Esophagus (tissue), 2 donors: ENCODE data around the gene SLC22A23. TPM values are rescaled to one million over a fixed set of nuclear protein-coding genes. Genes with fewer than 3 reads are reported as not detected.

ENCODE experiments used
- H3K27ac ChIP-seq, 2 donors: one replicate each; pipeline ENCODE4 v1.5.1; 2013; ENCODE audit warnings: low read depth in 2 of 2, mild to moderate bottlenecking in 2 of 2, inconsistent platforms in 1 of 2, low read length in 1 of 2, moderate library complexity in 1 of 2
- H3K27me3 ChIP-seq, 2 donors: one replicate each; pipeline ENCODE4 v1.6.1; 2013; ENCODE audit warnings: low read length in 2 of 2, control low read depth in 1 of 2, mild to moderate bottlenecking in 1 of 2; ENCODE audit not compliant: insufficient read depth in 2 of 2, control insufficient read depth in 1 of 2
- H3K36me3 ChIP-seq, 2 donors: one replicate each; pipeline ENCODE4 v1.6.1; 2013; ENCODE audit warnings: low read length in 1 of 2; ENCODE audit not compliant: control insufficient read depth in 2 of 2, insufficient read depth in 2 of 2
- H3K4me1 ChIP-seq, 2 donors: one replicate each; pipeline ENCODE4 v1.6.1; 2013; ENCODE audit warnings: low read length in 1 of 2; ENCODE audit not compliant: control insufficient read depth in 2 of 2, insufficient read depth in 2 of 2
- H3K4me3 ChIP-seq, 2 donors: one replicate each; pipeline ENCODE4 v1.5.1; 2013; ENCODE audit warnings: low read length in 2 of 2, mild to moderate bottlenecking in 2 of 2, low read depth in 1 of 2, moderate library complexity in 1 of 2
- H3K9me3 ChIP-seq, 2 donors: one replicate each; pipeline ENCODE4 v1.6.1; 2013; ENCODE audit warnings: mild to moderate bottlenecking in 2 of 2, low read depth in 1 of 2, low read length in 1 of 2, moderate library complexity in 1 of 2; ENCODE audit not compliant: control insufficient read depth in 2 of 2, insufficient read depth in 1 of 2
- WGBS, 2 donors: extraction: QIAGEN DNeasy Blood & Tissue Kit; methylation state at CpG; one replicate each; pipeline ENCODE4 v1.1.7; 2013; 5-methylcytosine and 5-hydroxymethylcytosine counted together
- polyA plus RNA-seq, 2 donors: library from polyadenylated mRNA; stranded (reverse); fragments of 200-250 nt; gene quantifications; one replicate each; pipeline ENCODE4 v1.2.3, GENCODE V29; 2013
- donor health status: healthy with polysubstance abuse.
- donor health status: Bipolar disorder and iron deficiency.

The SLC22A23 gene
- polyA plus RNA-seq, 2 donors = 12.5 to 15.4 TPM

DNA sequence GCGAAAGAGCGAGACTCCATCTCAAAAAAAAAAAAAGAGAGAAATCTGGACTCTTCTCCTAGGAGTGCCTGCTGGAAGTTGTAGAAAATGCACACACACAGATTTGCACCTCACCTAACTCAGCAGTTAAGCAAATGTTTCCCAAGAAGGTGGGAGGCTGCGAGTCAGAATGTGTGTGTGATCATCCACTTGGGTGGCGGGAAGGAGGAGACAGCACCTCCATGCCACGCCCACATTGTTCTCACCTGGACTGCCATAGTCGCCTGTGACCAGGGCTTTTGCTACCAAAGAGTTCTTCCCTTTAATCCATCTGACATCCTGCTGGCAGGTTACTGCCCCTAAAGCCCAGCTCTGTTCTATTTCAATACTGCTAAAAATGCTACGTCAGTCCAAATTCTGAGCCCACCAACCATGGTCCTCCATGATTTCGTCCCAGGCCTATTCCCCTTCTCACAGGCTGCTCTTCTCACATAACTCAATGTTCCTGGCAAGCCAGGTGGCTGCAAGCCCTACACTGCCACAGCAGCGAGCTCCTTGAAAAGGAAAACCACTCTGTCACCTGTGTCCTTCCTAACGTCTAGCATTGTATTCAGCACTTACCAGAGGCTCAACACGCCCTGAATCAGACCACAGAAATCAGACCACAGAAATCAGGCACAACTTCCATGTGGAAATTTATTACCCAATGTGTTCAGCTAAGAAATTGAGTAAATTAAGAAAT, 120.6 kb downstream of the SLC22A23 start:
- no peak overlapping the region for H3K4me3 ChIP-seq
- no peaks in the 10 kb centered on the region for H3K27me3 ChIP-seq
- no peak overlapping the region for H3K27ac ChIP-seq
- peaks cover 0 to 5% of the 10 kb centered on the region in 2 donors for H3K4me1 ChIP-seq
- no peaks in the 10 kb centered on the region for H3K9me3 ChIP-seq
- WGBS, 2 donors = 83 to 92% methylated on average over 10 to 11 of the region's 11 CpGs
- no peaks in the 10 kb centered on the region for H3K36me3 ChIP-seq

DNA sequence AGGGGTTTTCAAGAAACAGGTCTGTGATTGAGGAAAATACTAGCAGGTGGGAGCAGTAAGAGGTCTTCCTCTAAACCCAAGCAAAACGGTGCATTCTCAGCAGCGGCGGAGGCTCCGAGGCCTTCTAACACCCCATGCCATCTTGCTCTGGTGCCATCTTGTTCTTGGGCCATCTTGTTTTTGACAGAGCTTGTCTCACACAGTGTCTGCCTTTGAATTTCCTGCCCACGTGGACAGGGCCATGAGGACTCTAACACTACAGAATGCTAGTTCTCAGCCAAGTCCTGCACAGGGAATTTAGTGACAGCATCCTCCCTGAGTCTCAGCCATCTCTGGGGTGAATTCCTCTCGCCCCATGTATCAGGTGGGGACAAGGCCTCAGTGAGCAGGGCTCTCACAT, 121.7 kb downstream of the SLC22A23 start:
- Histone ChIP-seq H3K4me1 (peaks cover 0 to 7% of the 10 kb centered on the region in 2 donors), H3K4me3 (no peak overlapping the region)
- 85 to 88% methylated on average over 6 of the region's 6 CpGs for WGBS, 2 donors

DNA sequence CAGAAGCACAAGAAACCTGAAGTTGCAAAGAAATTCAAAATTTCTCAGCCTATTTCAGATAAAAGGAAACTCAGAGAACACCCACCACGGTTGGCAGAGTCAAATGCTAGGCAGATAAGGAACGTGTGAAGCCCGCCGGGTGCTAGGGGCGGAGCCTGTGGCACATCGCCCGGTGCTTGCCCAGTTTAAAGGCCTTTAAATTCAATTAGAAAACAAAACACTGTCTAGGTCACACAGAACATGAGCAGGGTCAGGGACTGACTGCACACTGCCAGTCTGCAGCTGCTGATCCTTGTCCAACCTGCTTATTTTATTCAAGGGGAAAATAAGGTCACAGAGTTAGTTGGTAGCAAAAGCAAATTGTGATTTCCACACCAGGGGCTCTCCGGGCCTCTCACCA, 122.3 kb downstream of the SLC22A23 start:
- Histone ChIP-seq H3K4me3 (no peak overlapping the region), H3K36me3 (no peaks in the 10 kb centered on the region), H3K9me3 (no peaks in the 10 kb centered on the region), H3K27me3 (no peaks in the 10 kb centered on the region), H3K4me1 (peaks cover 0 to 12% of the 10 kb centered on the region in 2 donors), H3K27ac (no peak overlapping the region)
- WGBS, 2 donors = 26 to 36% methylated on average over 8 of the region's 8 CpGs

More for the DNA sequence above, 121.7 kb downstream of the SLC22A23 start:
- H3K36me3 ChIP-seq = no peaks in the 10 kb centered on the region
- H3K27ac ChIP-seq = no peak overlapping the region
- H3K9me3 ChIP-seq = no peaks in the 10 kb centered on the region
- H3K27me3 ChIP-seq = no peaks in the 10 kb centered on the region

DNA sequence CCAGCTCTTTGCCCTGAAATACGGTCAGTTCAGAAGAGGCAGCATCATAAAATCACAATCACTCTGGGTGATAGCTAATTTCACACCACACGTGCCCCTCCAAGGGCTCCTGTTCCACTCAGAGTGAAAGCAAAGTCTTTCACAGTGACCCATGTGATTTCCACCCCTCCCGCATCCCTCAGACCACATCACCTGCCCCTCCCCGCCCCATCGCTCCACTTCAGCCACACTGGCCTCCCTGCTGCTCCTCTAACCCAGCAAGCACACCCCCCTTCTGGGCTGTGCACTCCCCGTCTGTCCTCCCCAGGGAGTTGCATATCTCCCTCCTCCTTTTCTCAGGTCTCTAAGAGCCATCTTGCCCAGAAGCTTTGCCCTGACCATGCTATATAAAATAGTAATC, 123.6 kb downstream of the SLC22A23 start:
- Histone ChIP-seq H3K27ac (no peak overlapping the region), H3K4me3 (no peak overlapping the region), H3K27me3 (no peaks in the 10 kb centered on the region), H3K9me3 (no peaks in the 10 kb centered on the region), H3K36me3 (no peaks in the 10 kb centered on the region), H3K4me1 (peaks cover 0 to 16% of the 10 kb centered on the region in 2 donors)
- WGBS, 2 donors = 90% methylated on average over 6 of the region's 6 CpGs

DNA sequence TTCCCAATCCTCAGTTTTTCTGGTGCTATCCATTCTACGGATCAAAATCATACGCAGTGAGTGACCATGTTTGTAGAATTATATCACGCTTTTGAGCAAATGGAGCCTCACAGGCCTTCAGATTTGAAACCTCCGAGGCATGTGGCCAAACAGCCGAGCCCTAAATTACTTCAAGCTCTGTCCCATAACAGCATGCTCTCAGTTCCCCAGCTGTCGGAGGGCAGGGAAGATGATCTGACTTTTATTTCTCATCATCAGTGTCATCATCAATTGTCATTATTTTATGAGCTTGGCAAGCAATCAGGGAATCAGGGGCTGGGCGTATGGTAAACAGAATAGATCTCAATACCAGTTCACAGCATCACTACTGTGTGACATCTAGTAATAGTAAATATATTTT, 124.9 kb downstream of the SLC22A23 start:
- H3K36me3 ChIP-seq = no peaks in the 10 kb centered on the region
- H3K9me3 ChIP-seq = no peaks in the 10 kb centered on the region
- H3K27ac ChIP-seq = no peak overlapping the region
- H3K4me3 ChIP-seq = no peak overlapping the region
- no peaks in the 10 kb centered on the region for H3K27me3 ChIP-seq
- WGBS, 2 donors = 68 to 75% methylated on average over 7 of the region's 7 CpGs
- peaks cover 0 to 14% of the 10 kb centered on the region in 2 donors for H3K4me1 ChIP-seq

DNA sequence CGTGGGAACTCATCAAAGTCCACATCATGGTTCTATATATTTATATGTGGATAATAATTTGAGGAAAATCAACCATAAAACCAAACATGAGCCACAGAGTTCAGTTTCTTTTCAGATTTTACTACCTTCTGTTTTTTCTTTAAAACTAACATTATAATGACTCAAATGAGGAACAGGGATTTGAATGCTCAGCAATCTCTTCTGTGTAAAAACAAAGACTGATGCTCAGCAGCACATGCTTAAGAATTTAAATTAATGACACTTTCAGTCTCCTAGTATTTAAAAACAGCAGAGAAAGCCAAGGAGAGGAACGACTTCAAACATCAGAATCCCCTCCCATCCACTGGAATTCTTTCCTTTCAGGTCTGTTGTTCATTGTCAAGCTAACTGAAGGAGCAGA, 125.4 kb downstream of the SLC22A23 start:
- WGBS, 2 donors = 41 to 48% methylated on average over 2 of the region's 2 CpGs
- no peaks in the 10 kb centered on the region for H3K27me3 ChIP-seq
- no peak overlapping the region for H3K27ac ChIP-seq
- no peaks in the 10 kb centered on the region for H3K36me3 ChIP-seq
- no peaks in the 10 kb centered on the region for H3K9me3 ChIP-seq
- H3K4me3 ChIP-seq = no peak overlapping the region
- peaks cover 0 to 14% of the 10 kb centered on the region in 2 donors for H3K4me1 ChIP-seq

DNA sequence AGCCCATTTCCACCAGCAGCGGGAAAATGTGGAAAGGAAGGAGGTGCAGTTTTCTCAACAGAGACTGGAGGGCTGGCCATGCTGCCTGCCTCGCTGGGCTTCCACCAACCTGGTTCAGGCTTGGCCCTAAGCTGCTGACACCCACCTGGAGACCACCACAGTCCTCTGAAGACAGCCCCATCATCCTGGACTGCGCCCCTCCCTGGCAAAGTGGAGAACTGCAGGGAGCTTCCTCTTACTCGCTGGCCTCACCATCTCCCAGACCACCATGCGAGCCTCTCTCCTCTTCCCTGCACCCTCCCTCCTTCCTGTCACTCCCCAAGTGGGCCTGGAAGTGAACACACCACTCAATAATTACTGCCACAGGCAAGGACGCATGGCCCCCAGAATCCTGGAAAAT, 126.7 kb downstream of the SLC22A23 start:
- peaks cover 0 to 14% of the 10 kb centered on the region in 2 donors for H3K4me1 ChIP-seq
- no peak overlapping the region for H3K27ac ChIP-seq
- WGBS, 2 donors = 89 to 90% methylated on average over 6 of the region's 6 CpGs
- H3K27me3 ChIP-seq = no peaks in the 10 kb centered on the region
- no peak overlapping the region for H3K4me3 ChIP-seq
- H3K36me3 ChIP-seq = no peaks in the 10 kb centered on the region
- H3K9me3 ChIP-seq = no peaks in the 10 kb centered on the region

DNA sequence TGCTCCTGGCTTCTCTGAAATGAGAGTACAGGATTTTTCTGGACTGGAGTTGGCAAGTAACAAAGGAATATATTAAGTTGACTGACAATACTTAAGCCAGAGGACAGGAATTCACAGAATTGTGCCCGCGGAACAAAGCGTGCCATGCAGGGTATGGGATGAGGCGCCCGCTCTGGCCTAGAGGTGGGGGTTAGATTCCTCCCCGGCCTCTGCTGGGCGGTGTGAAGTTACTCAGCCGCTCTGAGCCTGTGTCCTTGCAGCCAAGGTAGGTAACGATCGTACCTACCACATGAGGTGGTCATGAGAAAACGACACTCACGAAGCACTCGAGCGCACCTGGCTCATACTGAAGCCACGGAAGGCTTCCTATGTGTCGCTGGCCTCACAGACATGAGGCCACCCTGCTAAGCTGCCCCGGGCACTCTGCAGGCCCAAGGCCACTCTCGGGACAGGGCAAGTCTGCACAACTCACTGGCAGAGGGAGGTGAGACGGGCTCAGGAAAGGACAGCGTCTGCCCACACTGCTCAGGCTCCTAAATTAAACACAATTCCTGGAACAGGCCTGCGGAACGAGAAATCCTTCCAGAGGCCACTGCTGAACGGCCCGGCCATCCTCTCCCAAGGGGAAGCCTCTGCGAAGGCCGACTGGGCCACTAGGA, 127.3 kb downstream of the SLC22A23 start:
- no peaks in the 10 kb centered on the region for H3K36me3 ChIP-seq
- H3K9me3 ChIP-seq = no peaks in the 10 kb centered on the region
- no peaks in the 10 kb centered on the region for H3K27me3 ChIP-seq
- H3K4me1 ChIP-seq = peaks cover 0 to 14% of the 10 kb centered on the region in 2 donors
- H3K4me3 ChIP-seq = no peak overlapping the region
- peak overlapping the region in 1 of 2 donors; percentile 4 for H3K27ac ChIP-seq
- WGBS, 2 donors = 60 to 66% methylated on average over 26 of the region's 26 CpGs

DNA sequence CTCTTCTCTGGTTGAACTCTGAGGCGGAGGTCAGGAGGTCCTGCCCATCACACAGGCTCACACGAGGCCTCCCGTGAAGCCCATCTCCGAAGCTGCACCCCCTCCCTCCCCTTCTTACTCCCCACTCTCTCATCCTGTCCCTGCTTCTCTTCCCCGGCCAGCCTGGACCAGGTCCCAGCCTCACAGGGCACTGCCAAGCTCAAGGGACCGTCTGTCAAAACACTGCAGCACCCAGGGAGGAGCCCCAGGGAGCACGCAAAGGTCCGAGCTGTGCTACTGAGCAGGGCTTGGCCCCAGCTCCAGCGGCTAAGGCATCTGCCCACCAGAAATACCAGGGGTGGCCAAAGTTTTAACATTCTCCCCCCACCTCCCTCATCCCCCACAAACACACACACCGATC, 128.1 kb downstream of the SLC22A23 start:
- no peaks in the 10 kb centered on the region for H3K36me3 ChIP-seq
- no peak overlapping the region for H3K27ac ChIP-seq
- H3K4me3 ChIP-seq = no peak overlapping the region
- H3K27me3 ChIP-seq = no peaks in the 10 kb centered on the region
- no peaks in the 10 kb centered on the region for H3K9me3 ChIP-seq
- H3K4me1 ChIP-seq = peaks cover 0 to 14% of the 10 kb centered on the region in 2 donors
- 68 to 78% methylated on average over 10 of the region's 10 CpGs for WGBS, 2 donors

DNA sequence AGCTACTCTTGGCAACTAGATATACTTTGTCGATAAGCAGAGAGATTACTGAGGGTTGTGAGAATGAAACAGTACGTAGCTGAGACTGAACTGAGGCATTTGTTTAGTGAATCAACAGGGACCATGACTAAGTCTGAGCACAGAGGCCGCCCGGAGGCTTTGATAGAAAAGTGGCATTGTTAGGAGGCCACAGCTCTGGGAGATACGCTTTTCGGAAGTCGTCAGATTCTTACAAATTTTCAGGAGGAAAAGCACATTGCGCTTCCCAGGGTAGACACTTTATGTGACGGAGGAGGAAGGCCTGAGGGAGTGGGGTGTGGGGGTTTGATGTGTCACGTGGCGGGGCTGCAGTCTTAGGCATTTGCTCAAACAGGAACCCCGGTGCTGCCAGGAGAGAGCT, 128.7 kb downstream of the SLC22A23 start:
- H3K4me1 ChIP-seq = peaks cover 0 to 14% of the 10 kb centered on the region in 2 donors
- no peak overlapping the region for H3K27ac ChIP-seq
- WGBS, 2 donors = 85 to 89% methylated on average over 12 of the region's 12 CpGs
- H3K4me3 ChIP-seq = no peak overlapping the region
- no peaks in the 10 kb centered on the region for H3K9me3 ChIP-seq
- H3K27me3 ChIP-seq = no peaks in the 10 kb centered on the region
- no peaks in the 10 kb centered on the region for H3K36me3 ChIP-seq
